Measurements from ENCODE around the gene MAPK14. TPM values are rescaled to one million over a fixed set of nuclear protein-coding genes. Genes with fewer than 3 reads are reported as not detected.
"Not testable (repeated sequence)": the region's sequence is repeated elsewhere in the genome, so short reads cannot be mapped to it uniquely, and the experiment has no call there.

MAPK14 gene
- total RNA-seq, 3 donors from 2014 or later: 56.1 to 67.7 (median 63.2) TPM

DNA sequence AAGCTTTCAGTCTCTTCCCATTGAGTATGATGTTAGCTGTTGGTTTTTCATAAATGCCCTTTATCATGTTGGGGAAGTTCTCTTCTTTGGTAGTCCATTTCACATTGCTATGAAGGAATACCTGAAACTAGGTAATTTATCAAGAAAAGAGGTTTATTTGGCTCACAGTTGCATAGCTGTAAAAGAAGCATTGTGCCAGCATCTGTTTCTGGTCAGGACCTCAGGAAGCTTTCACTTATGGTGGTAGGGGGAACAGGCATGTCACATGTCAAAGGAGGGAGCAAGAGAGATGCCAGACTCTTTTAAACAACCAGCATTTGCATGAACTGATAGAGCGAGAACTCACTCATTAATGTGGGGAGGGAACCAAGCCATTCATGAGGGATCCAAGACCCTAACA lies 54.7 kb downstream of the MAPK14 start:
- intact Hi-C loops (cut with DNase I, micrococcal nuclease): no loop called here
- ATAC-seq (no peak), DNase-seq (no peak)
- no peak overlapping the region for H3K4me3 ChIP-seq
- no peaks in the 10 kb centered on the region for H3K4me1 ChIP-seq (ENCODE audit: low read depth)
- no peaks in the 10 kb centered on the region for H3K9me3 ChIP-seq
- TF ChIP-seq, protein P1, sequence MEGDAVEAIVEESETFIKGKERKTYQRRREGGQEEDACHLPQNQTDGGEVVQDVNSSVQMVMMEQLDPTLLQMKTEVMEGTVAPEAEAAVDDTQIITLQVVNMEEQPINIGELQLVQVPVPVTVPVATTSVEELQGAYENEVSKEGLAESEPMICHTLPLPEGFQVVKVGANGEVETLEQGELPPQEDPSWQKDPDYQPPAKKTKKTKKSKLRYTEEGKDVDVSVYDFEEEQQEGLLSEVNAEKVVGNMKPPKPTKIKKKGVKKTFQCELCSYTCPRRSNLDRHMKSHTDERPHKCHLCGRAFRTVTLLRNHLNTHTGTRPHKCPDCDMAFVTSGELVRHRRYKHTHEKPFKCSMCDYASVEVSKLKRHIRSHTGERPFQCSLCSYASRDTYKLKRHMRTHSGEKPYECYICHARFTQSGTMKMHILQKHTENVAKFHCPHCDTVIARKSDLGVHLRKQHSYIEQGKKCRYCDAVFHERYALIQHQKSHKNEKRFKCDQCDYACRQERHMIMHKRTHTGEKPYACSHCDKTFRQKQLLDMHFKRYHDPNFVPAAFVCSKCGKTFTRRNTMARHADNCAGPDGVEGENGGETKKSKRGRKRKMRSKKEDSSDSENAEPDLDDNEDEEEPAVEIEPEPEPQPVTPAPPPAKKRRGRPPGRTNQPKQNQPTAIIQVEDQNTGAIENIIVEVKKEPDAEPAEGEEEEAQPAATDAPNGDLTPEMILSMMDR (IDR thresholded peaks at IDR 0.05): no peak
- peaks cover 4% of the 10 kb centered on the region for H3K36me3 ChIP-seq (ENCODE audit: low read depth)

- Histone ChIP-seq H3K4me1 (ENCODE audit: low read depth) (no peaks in the 10 kb centered on the region), H3K9me3 (no peaks in the 10 kb centered on the region), H3K36me3 (ENCODE audit: low read depth) (peaks cover 4% of the 10 kb centered on the region), H3K4me3 (no peak overlapping the region)
- ATAC-seq: no peak
- TF ChIP-seq, protein P1 (IDR thresholded peaks at IDR 0.05): no peak
- no peak for DNase-seq
- intact Hi-C loops (cut with DNase I, micrococcal nuclease): no loop called here
These were observed 55.8 kb downstream of the MAPK14 start for GRCh38 chr6:36083446-36083845.

- H3K9me3 ChIP-seq; H3K36me3 ChIP-seq (ENCODE audit: low read depth); DNase-seq; H3K4me3 ChIP-seq; intact Hi-C loops (cut with DNase I, micrococcal nuclease); ATAC-seq; H3K4me1 ChIP-seq (ENCODE audit: low read depth): not testable (repeated sequence)
These were observed 60.6 kb downstream of the MAPK14 start for GRCh38 chr6:36088204-36088603.

DNA sequence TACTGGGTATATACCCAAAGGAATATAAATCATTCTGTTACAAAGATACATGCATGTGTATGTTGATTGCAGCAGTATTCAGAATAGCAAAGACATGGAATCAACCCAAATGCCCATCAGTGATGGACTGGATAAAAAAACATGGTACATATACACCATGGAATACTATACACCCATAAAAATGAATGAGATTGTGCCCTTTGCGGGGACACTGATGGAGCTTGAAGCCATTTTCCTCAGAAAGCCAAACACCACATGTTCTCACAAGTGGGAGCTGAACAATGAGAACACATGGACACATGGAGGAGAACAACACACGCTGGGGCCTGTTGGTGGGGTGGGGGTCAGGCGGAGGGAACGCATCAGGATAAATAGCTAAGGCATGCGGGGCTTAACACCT lies 61.4 kb downstream of the MAPK14 start:
- no peaks in the 10 kb centered on the region for H3K36me3 ChIP-seq (ENCODE audit: low read depth)
- H3K4me1 ChIP-seq (ENCODE audit: low read depth): no peaks in the 10 kb centered on the region
- no peak overlapping the region for H3K4me3 ChIP-seq
- ATAC-seq: no peak
- DNase-seq: no peak
- intact Hi-C loops (cut with DNase I, micrococcal nuclease): no loop called here
- TF ChIP-seq, protein P1 (IDR thresholded peaks at IDR 0.05): no peak
- H3K9me3 ChIP-seq: no peaks in the 10 kb centered on the region

DNA sequence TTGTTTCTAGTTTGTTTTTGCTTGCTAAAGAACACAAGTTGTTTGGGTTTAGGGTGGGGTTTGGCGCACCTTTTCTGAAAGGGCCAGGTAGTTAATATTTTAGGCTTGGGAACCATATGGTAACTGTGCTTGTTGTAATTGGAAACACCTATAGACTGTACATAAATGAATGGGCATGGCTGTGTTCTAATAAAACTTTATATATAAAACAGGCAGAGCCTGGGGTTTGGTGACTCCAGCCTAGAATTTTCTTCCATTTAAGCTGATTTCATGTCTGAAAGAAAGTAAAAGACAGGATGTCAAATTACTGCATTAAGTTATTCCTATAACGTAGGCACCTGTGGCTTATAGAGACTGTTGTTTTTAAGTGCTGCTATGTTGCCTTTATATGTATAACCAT lies 66.6 kb downstream of the MAPK14 start:
- intact Hi-C loops (cut with DNase I, micrococcal nuclease): no loop called here
- Histone ChIP-seq H3K9me3 (no peaks in the 10 kb centered on the region), H3K4me1 (ENCODE audit: low read depth) (peaks cover 21% of the 10 kb centered on the region), H3K4me3 (no peak overlapping the region), H3K36me3 (ENCODE audit: low read depth) (no peaks in the 10 kb centered on the region)
- DNase-seq (no peak), ATAC-seq (no peak)
- TF ChIP-seq, protein P1 (IDR thresholded peaks at IDR 0.05): no peak

DNA sequence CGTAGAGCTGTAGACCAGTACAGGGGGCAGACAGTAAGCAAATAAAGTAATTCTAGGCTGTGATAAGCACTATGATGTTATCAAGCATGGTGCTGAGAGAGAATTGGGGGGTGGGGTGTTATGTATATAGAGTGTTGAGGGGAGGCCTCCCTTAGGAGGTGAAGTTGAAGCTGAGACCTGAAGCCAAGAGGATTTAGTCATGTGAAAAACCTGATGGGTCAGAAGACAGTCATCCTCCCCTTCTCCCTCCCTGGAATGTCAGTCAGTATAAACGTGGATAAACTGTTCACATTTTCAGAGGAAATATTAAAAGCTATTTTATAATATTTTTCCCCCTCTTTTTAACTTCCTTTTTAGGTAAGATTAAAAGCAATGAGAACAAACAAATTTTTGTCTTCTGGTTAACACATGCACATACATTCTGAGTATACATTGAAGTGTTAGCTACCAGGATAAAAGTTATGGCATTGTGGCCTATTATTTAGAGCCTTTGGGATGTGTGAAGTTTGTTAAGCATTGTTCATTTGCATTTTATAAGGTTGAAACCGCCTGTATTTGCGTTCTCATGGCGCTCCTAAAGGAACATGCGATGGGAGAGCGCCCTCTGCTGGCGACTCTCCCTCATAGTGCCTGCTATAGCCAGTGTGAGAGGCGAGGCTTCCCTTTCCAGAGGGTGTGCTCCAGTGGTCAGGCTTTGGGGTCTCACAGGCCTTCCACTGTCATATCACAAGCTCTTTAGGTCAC lies 67.3 kb downstream of the MAPK14 start:
- TF ChIP-seq, protein P1 (IDR thresholded peaks at IDR 0.05): peak; percentile 83
- H3K36me3 ChIP-seq (ENCODE audit: low read depth): no peaks in the 10 kb centered on the region
- H3K9me3 ChIP-seq: no peaks in the 10 kb centered on the region
- no peak overlapping the region for H3K4me3 ChIP-seq
- DNase-seq (peak; percentile 86 to 94 (median 91)), ATAC-seq (peak; percentile 93)
- intact Hi-C loops (cut with DNase I, micrococcal nuclease): loop anchor here (5.0 kb wide), 1 partner anchor 68 kb away; the partner anchor contains the start of gene MAPK14 (in 2 of the 2)
- peaks cover 24% of the 10 kb centered on the region for H3K4me1 ChIP-seq (ENCODE audit: low read depth)

All from mucosa of descending colon (tissue), 3 donors.